Ascending aorta (tissue), 2 donors: ENCODE results near the gene AGPS. TPM values are rescaled to one million over a fixed set of nuclear protein-coding genes. Genes with fewer than 3 reads are reported as not detected.
"Not testable (repeated sequence)": the region's sequence is repeated elsewhere in the genome, so short reads cannot be mapped to it uniquely, and the experiment has no call there.

Experiments
- DNase-seq, 2 donors: peaks; one replicate each; pipeline ENCODE4 v3.0.0-alpha.2; 2019; ENCODE audit warnings: low spot score in 2 of 2
- H3K27ac ChIP-seq, 2 donors: fragments of 200-600 bp; sonication (generic); one replicate each; pipeline ENCODE4 v1.5.1; 2016 to 2017; ENCODE audit warnings: mild to moderate bottlenecking in 1 of 2
- H3K27me3 ChIP-seq: fragments of 200-600 bp; sonication (generic); one replicate; pipeline ENCODE4 v1.5.1; 2017
- H3K36me3 ChIP-seq, 2 donors: fragments of 200-600 bp; sonication (generic); one replicate each; pipeline ENCODE4 v1.5.1; 2016
- H3K4me1 ChIP-seq, 2 donors: fragments of 200-600 bp; sonication (generic); one replicate each; pipeline ENCODE4 v1.5.1; 2016 to 2017; ENCODE audit warnings: mild to moderate bottlenecking in 1 of 2
- H3K4me3 ChIP-seq, 2 donors: fragments of 200-600 bp; sonication (generic); one replicate each; pipeline ENCODE4 v1.5.1; 2016 to 2017; ENCODE audit warnings: mild to moderate bottlenecking in 1 of 2
- H3K9me3 ChIP-seq, 2 donors: fragments of 200-600 bp; sonication (generic); one replicate each; pipeline ENCODE4 v1.5.1; 2016
- CTCF ChIP-seq, 3 experiments: fragments of 200-600 bp in 2 of 3; fragments of 450-650 bp in 1 of 3; sonication (generic) in 2 of 3; IDR thresholded peaks; one replicate each; pipeline ENCODE4 v1.5.1; 2016 to 2019; ENCODE audit warnings: antibody characterized with exemption in 3 of 3, mild to moderate bottlenecking in 1 of 3, moderate library complexity in 1 of 3
- intact Hi-C: fragments of 100-400 bp; cut with DNase I; formaldehyde crosslinking; loops from one replicate; pipeline ENCODE4 v1.15.1; 2023
- total RNA-seq: library from RNA; depleted of rRNA; stranded (reverse); fragments of >200 nt; gene quantifications from one replicate; pipeline ENCODE4 v1.1.0, GENCODE V29; 2016

AGPS gene
- total RNA-seq, 1 donor from 2014 or later: 15.9 TPM

GRCh38 chr2:177547122-177547521 is 154.5 kb downstream of the AGPS start:
- no peak for TF ChIP-seq CTCF (IDR thresholded peaks at IDR 0.05)
- Histone ChIP-seq H3K4me1 (peaks cover 0 to 3% of the 10 kb centered on the region in 2 donors), H3K27ac (no peak overlapping the region), H3K27me3 (no peaks in the 10 kb centered on the region), H3K4me3 (no peak overlapping the region), H3K9me3 (no peaks in the 10 kb centered on the region), H3K36me3 (no peaks in the 10 kb centered on the region)
- no peak for DNase-seq
- intact Hi-C loops: no loop called here

DNA sequence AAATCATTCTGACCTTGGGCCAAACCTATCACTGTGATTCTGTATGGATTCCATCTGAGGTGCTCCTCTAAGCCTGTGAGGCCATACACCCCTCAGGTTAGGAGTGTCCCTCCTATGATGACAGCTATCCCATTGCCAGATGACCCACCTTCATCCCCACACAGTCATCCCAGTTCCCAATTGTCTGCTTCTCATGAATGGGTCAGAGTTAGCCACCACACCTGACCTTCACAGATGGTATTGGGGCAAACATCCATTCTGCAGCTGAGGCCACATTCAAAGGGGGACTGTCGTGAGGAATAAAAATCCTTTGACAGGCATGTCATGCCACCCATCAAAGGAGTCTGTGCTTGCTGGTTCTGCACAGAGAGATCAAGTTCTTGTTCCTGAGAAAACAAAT is 155.2 kb downstream of the AGPS start:
- no peak for TF ChIP-seq CTCF (IDR thresholded peaks at IDR 0.05)
- no peak for DNase-seq
- Histone ChIP-seq H3K27ac (no peak overlapping the region), H3K36me3 (no peaks in the 10 kb centered on the region), H3K4me1 (peaks cover 0 to 3% of the 10 kb centered on the region in 2 donors), H3K9me3 (no peaks in the 10 kb centered on the region), H3K4me3 (no peak overlapping the region), H3K27me3 (no peaks in the 10 kb centered on the region)
- intact Hi-C loops: no loop called here

GRCh38 chr2:177548636-177549035 is 156.1 kb downstream of the AGPS start:
- no peaks in the 10 kb centered on the region for H3K27me3 ChIP-seq
- TF ChIP-seq CTCF (IDR thresholded peaks at IDR 0.05): no peak
- intact Hi-C loops: no loop called here

DNA sequence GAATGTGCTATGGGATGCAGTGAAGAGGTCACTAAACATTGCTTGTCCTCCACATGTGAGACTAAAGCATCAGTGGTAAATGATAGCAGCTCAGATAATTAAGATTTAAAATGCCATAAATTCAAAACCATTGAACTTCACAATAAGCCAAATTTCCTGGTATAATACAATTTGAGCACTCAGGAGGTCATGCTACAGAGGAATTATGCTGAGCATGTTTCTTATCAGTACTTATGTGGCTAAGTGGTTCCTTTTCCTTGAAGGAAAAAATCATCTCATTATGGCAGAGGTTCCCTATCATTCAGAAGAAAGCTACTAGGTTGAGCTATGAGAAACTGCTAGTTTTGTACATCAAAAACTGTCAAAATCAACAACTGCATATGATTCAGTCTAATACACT is 156.6 kb downstream of the AGPS start:
- H3K4me1 ChIP-seq: peaks cover 0 to 3% of the 10 kb centered on the region in 2 donors
- H3K4me3 ChIP-seq: no peak overlapping the region
- DNase-seq: no peak
- no peaks in the 10 kb centered on the region for H3K36me3 ChIP-seq
- intact Hi-C loops: no loop called here
- H3K9me3 ChIP-seq: no peaks in the 10 kb centered on the region
- H3K27me3 ChIP-seq: no peaks in the 10 kb centered on the region
- TF ChIP-seq CTCF (IDR thresholded peaks at IDR 0.05): no peak
- no peak overlapping the region for H3K27ac ChIP-seq

More at GRCh38 chr2:177548636-177549035, 156.1 kb downstream of the AGPS start:
- no peak overlapping the region for H3K4me3 ChIP-seq
- no peak overlapping the region for H3K27ac ChIP-seq
- DNase-seq: no peak
- no peaks in the 10 kb centered on the region for H3K9me3 ChIP-seq
- peaks cover 0 to 3% of the 10 kb centered on the region in 2 donors for H3K4me1 ChIP-seq
- no peaks in the 10 kb centered on the region for H3K36me3 ChIP-seq

GRCh38 chr2:177550264-177551200 is 158.0 kb downstream of the AGPS start:
- Histone ChIP-seq H3K27ac (no peak overlapping the region), H3K36me3 (no peaks in the 10 kb centered on the region), H3K4me1 (peaks cover 0 to 3% of the 10 kb centered on the region in 2 donors), H3K9me3 (no peaks in the 10 kb centered on the region), H3K27me3 (no peaks in the 10 kb centered on the region), H3K4me3 (no peak overlapping the region)
- TF ChIP-seq CTCF (IDR thresholded peaks at IDR 0.05): no peak
- no peak for DNase-seq
- intact Hi-C loops: loop anchor here (5.0 kb wide), 3 partner anchors 218 to 388 kb away; no protein-coding TSS in a partner anchor

- not testable (repeated sequence) for DNase-seq, H3K9me3 ChIP-seq, H3K4me1 ChIP-seq, H3K27ac ChIP-seq, H3K4me3 ChIP-seq, H3K27me3 ChIP-seq, H3K36me3 ChIP-seq
- intact Hi-C loops: loop anchor here (5.0 kb wide), 3 partner anchors 219 to 389 kb away; no protein-coding TSS in a partner anchor
Measured at GRCh38 chr2:177551360-177551759, 158.8 kb downstream of the AGPS start.
